WTC11 (cell line): Measurements from ENCODE around the gene SLC10A4. TPM values are rescaled to one million over a fixed set of nuclear protein-coding genes. Genes with fewer than 3 reads are reported as not detected.

Experiments used
- ATAC-seq: fragments of 200-7000 bp; cut with Tn5 transposase; 2 replicates; pipeline ENCODE4 v1.10.0; 2021; ENCODE audit warnings: mild to moderate bottlenecking, moderate library complexity
- CTCF ChIA-PET: fragments of 300-600 bp; sonication (Branson Sonifier 250); formaldehyde crosslinking; loops from one replicate; lab custom pipeline; 2021; ENCODE audit warnings: antibody characterized with exemption; lab: Charles Lee
- POLR2A ChIA-PET: fragments of 350-600 bp; sonication (Branson Sonifier 250); formaldehyde crosslinking; loops from one replicate; lab custom pipeline; 2021; ENCODE audit warnings: antibody characterized with exemption; lab: Charles Lee
- DNase-seq: peaks from one replicate; pipeline ENCODE4 v3.0.0; 2021; ENCODE audit warnings: low spot score
- H3K27ac Mint-ChIP-seq: 2 replicates; pipeline ENCODE4 v1.8.0; 2021; ENCODE audit warnings: mixed read lengths
- H3K27me3 Mint-ChIP-seq: 2 replicates; pipeline ENCODE4 v1.8.0; 2021; ENCODE audit warnings: low read depth, mild to moderate bottlenecking, moderate library complexity, mixed read lengths
- H3K36me3 Mint-ChIP-seq: 2 replicates; pipeline ENCODE4 v1.8.0; 2021; ENCODE audit warnings: mixed read lengths
- H3K4me1 Mint-ChIP-seq: 2 replicates; pipeline ENCODE4 v1.8.0; 2022; ENCODE audit warnings: mixed read lengths
- H3K4me3 Mint-ChIP-seq: 2 replicates; pipeline ENCODE4 v1.8.0; 2021; ENCODE audit warnings: mild to moderate bottlenecking, moderate library complexity, mixed read lengths
- H3K9me3 Mint-ChIP-seq: 2 replicates; pipeline ENCODE4 v1.8.0; 2021; ENCODE audit warnings: mixed read lengths
- AFF4 ChIP-seq: sonication (generic); formaldehyde crosslinking; IDR thresholded peaks from 2 replicates; pipeline ENCODE4 v1.8.1; 2023; ENCODE audit warnings: mild to moderate bottlenecking, missing genetic modification reagents, borderline replicate concordance
- CBFB ChIP-seq: sonication (generic); formaldehyde crosslinking; IDR thresholded peaks from 2 replicates; pipeline ENCODE4 v1.8.1; 2022; ENCODE audit warnings: mild to moderate bottlenecking, low read depth, missing genetic modification reagents
- CREB1 ChIP-seq: sonication (generic); formaldehyde crosslinking; IDR thresholded peaks from 2 replicates; pipeline ENCODE4 v1.8.0; 2023; ENCODE audit warnings: mild to moderate bottlenecking, missing genetic modification reagents
- FOXJ3 ChIP-seq: sonication (generic); formaldehyde crosslinking; IDR thresholded peaks from 2 replicates; pipeline ENCODE4 v1.9.0; 2021; ENCODE audit warnings: missing genetic modification reagents, mild to moderate bottlenecking, borderline replicate concordance
- HMGXB4 ChIP-seq: sonication (generic); formaldehyde crosslinking; IDR thresholded peaks from 2 replicates; pipeline ENCODE4 v1.8.1; 2023; ENCODE audit warnings: mild to moderate bottlenecking, moderate library complexity, missing genetic modification reagents
- MAX ChIP-seq: sonication (generic); formaldehyde crosslinking; IDR thresholded peaks from 2 replicates; pipeline ENCODE4 v1.8.0; 2022; ENCODE audit warnings: mild to moderate bottlenecking, missing genetic modification reagents
- MLX ChIP-seq: sonication (generic); formaldehyde crosslinking; IDR thresholded peaks from 2 replicates; pipeline ENCODE4 v1.8.1; 2023; ENCODE audit warnings: mild to moderate bottlenecking, missing genetic modification reagents, moderate library complexity
- NR3C1 ChIP-seq: sonication (generic); formaldehyde crosslinking; conservative IDR thresholded peaks from 2 replicates; pipeline ENCODE4 v1.8.1; 2023; ENCODE audit warnings: low read depth, mild to moderate bottlenecking, missing genetic modification reagents
- OVOL2 ChIP-seq: fragments of 250-450 bp; sonication (Bioruptor Pico); IDR thresholded peaks from 2 replicates; pipeline ENCODE4 v1.9.0; 2021; ENCODE audit warnings: mild to moderate bottlenecking, borderline replicate concordance
- USF1 ChIP-seq: sonication (generic); formaldehyde crosslinking; IDR thresholded peaks from 2 replicates; pipeline ENCODE4 v1.8.0; 2022; ENCODE audit warnings: mild to moderate bottlenecking, missing genetic modification reagents
- ZNF263 ChIP-seq: sonication (generic); formaldehyde crosslinking; IDR thresholded peaks from 2 replicates; pipeline ENCODE4 v1.8.1; 2022; ENCODE audit warnings: low read depth, mild to moderate bottlenecking, moderate library complexity, missing genetic modification reagents
- ZNF396 ChIP-seq: fragments of 250-450 bp; sonication (Bioruptor Pico); IDR thresholded peaks from 2 replicates; pipeline ENCODE4 v1.8.0; 2021; ENCODE audit warnings: mild to moderate bottlenecking, moderate library complexity, borderline replicate concordance
- total RNA-seq: library from RNA; stranded (reverse); gene quantifications from 3 replicates; pipeline ENCODE4 v1.2.3, GENCODE V29; 2021

Gene SLC10A4
- total RNA-seq, 1 experiment from 2014 or later = 3.0 TPM

GRCh38 chr4:48538358-48538757 lies 55.2 kb downstream of the SLC10A4 start:
- ATAC-seq = no peak
- Mint-ChIP-seq H3K4me1 (peaks cover 45% of the 10 kb centered on the region), H3K9me3 (no peaks in the 10 kb centered on the region), H3K4me3 (no peak overlapping the region), H3K27me3 (no peaks in the 10 kb centered on the region), H3K27ac (no peak overlapping the region), H3K36me3 (peaks cover 41% of the 10 kb centered on the region)
- ChIA-PET CTCF (no interaction called here), POLR2A (no interaction called here)
- DNase-seq = no peak
- TF ChIP-seq MAX (no peak), MLX (no peak), AFF4 (no peak), CREB1 (CRISPR knock-in tag) (no peak), CBFB (CRISPR knock-in tag) (no peak), USF1 (CRISPR knock-in tag) (no peak), ZNF263 (CRISPR knock-in tag) (no peak), ZNF396 (CRISPR knock-in tag) (no peak), FOXJ3 (CRISPR knock-in tag) (no peak), OVOL2 (CRISPR knock-in tag) (no peak), HMGXB4 (no peak), NR3C1 (no peak)

Other genes with a start within 250 kb of the SLC10A4 start
- gene TEC, start 213.5 kb upstream of the SLC10A4 start, total RNA-seq = 8.8 to 10.5 TPM (median 9.2 TPM) in 3 replicates
- 31.2 to 35.8 TPM (median 33.8 TPM) in 3 replicates for gene SLAIN2, start 141.8 kb upstream of the SLC10A4 start, total RNA-seq
- gene ZAR1, start 6.9 kb downstream of the SLC10A4 start, total RNA-seq = 0.87 to 1.4 TPM (median 0.89 TPM) in 3 replicates